Measurements from ENCODE around the gene ZNF19. TPM values are rescaled to one million over a fixed set of nuclear protein-coding genes. Genes with fewer than 3 reads are reported as not detected.

Gene ZNF19
- polyA plus RNA-seq, 2 of the 4 experiments (the other 2 are of a cell fraction) = 2.4 to 3.9 TPM

DNA sequence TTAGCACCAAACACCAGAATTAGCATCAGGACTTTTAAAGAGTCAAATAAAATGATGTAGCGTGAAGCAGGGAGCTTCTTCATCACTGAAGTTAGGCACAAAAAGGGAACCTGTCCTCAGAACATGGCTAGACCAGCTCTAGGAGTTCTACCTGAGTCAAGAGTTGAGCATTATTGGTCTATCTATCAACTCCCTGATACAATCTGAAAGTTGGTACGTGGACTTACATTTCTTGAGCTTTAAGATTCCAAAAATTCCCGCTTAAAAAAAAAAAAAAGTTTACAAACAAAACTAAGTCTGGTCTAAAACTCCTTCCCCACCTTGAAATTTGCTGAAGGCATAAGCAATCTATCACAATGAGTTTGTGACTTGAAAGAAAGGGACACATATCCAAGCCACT lies 59.5 kb downstream of the ZNF19 start:
- no peak for DNase-seq (ENCODE audit: low read depth in 1 of 2, low spot score in 1 of 2)
- peaks cover 14% of the 10 kb centered on the region; the same call in 2 of the 3 replicates for H3K9me3 ChIP-seq
- H3K4me2 ChIP-seq = no peak overlapping the region
- ChIA-PET POLR2A (interaction anchor here (1.4 kb wide), 1 partner anchor 33 kb away, joined by 4 read pairs; the partner anchor contains the start of gene ZNF23), CTCF (interaction anchor here (1.0 to 2.5 kb wide), 6 partner anchors 10 to 181 kb away, joined by 3 to 18 read pairs (median 4); partner anchors contain the start of gene CALB2)
- no peak overlapping the region for H3K4me3 ChIP-seq
- H3K27ac ChIP-seq = no peak overlapping the region
- WGBS (ENCODE audit: missing lambda C conversion rate) = 20% methylated on average over 3 of the region's 3 CpGs
- peaks cover 5% of the 10 kb centered on the region; the same call in 1 of the 3 replicates for H3K4me1 ChIP-seq
- ATAC-seq = no peak
- TF ChIP-seq EHF (CRISPR knock-in tag; IDR thresholded peaks at IDR 0.05) (no peak), ZNF302 (CRISPR knock-in tag; IDR thresholded peaks at IDR 0.05) (no peak), MAZ (IDR thresholded peaks at IDR 0.05; ENCODE audit: borderline replicate concordance, low read depth, low read length) (no peak), FOXS1 (CRISPR knock-in tag; IDR thresholded peaks at IDR 0.05) (no peak), CEBPB (IDR thresholded peaks at IDR 0.05) (no peak), RNF2 (IDR thresholded peaks at IDR 0.05; ENCODE audit: borderline replicate concordance, low read depth) (no peak), KDM5A (IDR thresholded peaks at IDR 0.05) (no peak), POLR2A (IDR thresholded peaks at IDR 0.05; ENCODE audit: low read length) (no peak), KDM1A (IDR thresholded peaks at IDR 0.05; ENCODE audit: low read depth) (no peak), HEYL (CRISPR knock-in tag; IDR thresholded peaks at IDR 0.05) (no peak), EP300 (IDR thresholded peaks at IDR 0.05) (no peak)
- TF ChIP-seq, protein P1, sequence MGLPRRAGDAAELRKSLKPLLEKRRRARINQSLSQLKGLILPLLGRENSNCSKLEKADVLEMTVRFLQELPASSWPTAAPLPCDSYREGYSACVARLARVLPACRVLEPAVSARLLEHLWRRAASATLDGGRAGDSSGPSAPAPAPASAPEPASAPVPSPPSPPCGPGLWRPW (IDR thresholded peaks at IDR 0.05) = no peak
- TF ChIP-seq, protein P2, sequence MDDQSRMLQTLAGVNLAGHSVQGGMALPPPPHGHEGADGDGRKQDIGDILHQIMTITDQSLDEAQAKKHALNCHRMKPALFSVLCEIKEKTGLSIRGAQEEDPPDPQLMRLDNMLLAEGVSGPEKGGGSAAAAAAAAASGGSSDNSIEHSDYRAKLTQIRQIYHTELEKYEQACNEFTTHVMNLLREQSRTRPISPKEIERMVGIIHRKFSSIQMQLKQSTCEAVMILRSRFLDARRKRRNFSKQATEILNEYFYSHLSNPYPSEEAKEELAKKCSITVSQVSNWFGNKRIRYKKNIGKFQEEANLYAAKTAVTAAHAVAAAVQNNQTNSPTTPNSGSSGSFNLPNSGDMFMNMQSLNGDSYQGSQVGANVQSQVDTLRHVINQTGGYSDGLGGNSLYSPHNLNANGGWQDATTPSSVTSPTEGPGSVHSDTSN (IDR thresholded peaks at IDR 0.05) = no peak
- TF ChIP-seq, protein P3, sequence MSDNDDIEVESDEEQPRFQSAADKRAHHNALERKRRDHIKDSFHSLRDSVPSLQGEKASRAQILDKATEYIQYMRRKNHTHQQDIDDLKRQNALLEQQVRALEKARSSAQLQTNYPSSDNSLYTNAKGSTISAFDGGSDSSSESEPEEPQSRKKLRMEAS (IDR thresholded peaks at IDR 0.05) = no peak
- TF ChIP-seq, protein P4, sequence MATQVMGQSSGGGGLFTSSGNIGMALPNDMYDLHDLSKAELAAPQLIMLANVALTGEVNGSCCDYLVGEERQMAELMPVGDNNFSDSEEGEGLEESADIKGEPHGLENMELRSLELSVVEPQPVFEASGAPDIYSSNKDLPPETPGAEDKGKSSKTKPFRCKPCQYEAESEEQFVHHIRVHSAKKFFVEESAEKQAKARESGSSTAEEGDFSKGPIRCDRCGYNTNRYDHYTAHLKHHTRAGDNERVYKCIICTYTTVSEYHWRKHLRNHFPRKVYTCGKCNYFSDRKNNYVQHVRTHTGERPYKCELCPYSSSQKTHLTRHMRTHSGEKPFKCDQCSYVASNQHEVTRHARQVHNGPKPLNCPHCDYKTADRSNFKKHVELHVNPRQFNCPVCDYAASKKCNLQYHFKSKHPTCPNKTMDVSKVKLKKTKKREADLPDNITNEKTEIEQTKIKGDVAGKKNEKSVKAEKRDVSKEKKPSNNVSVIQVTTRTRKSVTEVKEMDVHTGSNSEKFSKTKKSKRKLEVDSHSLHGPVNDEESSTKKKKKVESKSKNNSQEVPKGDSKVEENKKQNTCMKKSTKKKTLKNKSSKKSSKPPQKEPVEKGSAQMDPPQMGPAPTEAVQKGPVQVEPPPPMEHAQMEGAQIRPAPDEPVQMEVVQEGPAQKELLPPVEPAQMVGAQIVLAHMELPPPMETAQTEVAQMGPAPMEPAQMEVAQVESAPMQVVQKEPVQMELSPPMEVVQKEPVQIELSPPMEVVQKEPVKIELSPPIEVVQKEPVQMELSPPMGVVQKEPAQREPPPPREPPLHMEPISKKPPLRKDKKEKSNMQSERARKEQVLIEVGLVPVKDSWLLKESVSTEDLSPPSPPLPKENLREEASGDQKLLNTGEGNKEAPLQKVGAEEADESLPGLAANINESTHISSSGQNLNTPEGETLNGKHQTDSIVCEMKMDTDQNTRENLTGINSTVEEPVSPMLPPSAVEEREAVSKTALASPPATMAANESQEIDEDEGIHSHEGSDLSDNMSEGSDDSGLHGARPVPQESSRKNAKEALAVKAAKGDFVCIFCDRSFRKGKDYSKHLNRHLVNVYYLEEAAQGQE (IDR thresholded peaks at IDR 0.05) = no peak
- TF ChIP-seq, protein P5, sequence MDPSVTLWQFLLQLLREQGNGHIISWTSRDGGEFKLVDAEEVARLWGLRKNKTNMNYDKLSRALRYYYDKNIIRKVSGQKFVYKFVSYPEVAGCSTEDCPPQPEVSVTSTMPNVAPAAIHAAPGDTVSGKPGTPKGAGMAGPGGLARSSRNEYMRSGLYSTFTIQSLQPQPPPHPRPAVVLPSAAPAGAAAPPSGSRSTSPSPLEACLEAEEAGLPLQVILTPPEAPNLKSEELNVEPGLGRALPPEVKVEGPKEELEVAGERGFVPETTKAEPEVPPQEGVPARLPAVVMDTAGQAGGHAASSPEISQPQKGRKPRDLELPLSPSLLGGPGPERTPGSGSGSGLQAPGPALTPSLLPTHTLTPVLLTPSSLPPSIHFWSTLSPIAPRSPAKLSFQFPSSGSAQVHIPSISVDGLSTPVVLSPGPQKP (IDR thresholded peaks at IDR 0.05; ENCODE audit: low read depth, low read length) = no peak
- FAIRE-seq = no peak

GRCh38 chr16:71428883-71429282 lies 60.2 kb downstream of the ZNF19 start:
- no peak overlapping the region for H3K27ac ChIP-seq
- no peak overlapping the region for H3K4me2 ChIP-seq
- DNase-seq (ENCODE audit: low read depth in 1 of 2, low spot score in 1 of 2) = no peak
- 47% methylated on average over 2 of the region's 2 CpGs for WGBS (ENCODE audit: missing lambda C conversion rate)
- no peak for ATAC-seq
- TF ChIP-seq HOXB13 (CRISPR knock-in tag; IDR thresholded peaks at IDR 0.05; ENCODE audit: low read depth) (no peak), FOSB (CRISPR knock-in tag; IDR thresholded peaks at IDR 0.05) (no peak), ESRRA (IDR thresholded peaks at IDR 0.05; ENCODE audit: borderline replicate concordance, low read length) (no peak), RFX5 (IDR thresholded peaks at IDR 0.05) (no peak), HDAC2 (IDR thresholded peaks at IDR 0.05) (no peak), EHF (CRISPR knock-in tag; IDR thresholded peaks at IDR 0.05) (no peak), NR3C1 (IDR thresholded peaks at IDR 0.05) (no peak), CEBPB (IDR thresholded peaks at IDR 0.05) (no peak), ZSCAN20 (CRISPR knock-in tag; IDR thresholded peaks at IDR 0.05) (no peak)
- TF ChIP-seq, protein P6, sequence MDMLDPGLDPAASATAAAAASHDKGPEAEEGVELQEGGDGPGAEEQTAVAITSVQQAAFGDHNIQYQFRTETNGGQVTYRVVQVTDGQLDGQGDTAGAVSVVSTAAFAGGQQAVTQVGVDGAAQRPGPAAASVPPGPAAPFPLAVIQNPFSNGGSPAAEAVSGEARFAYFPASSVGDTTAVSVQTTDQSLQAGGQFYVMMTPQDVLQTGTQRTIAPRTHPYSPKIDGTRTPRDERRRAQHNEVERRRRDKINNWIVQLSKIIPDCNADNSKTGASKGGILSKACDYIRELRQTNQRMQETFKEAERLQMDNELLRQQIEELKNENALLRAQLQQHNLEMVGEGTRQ (IDR thresholded peaks at IDR 0.05) = no peak
- H3K4me1 ChIP-seq = peaks cover 5% of the 10 kb centered on the region; the same call in 1 of the 3 replicates
- no peak overlapping the region for H3K4me3 ChIP-seq
- FAIRE-seq = no peak
- peaks cover 14% of the 10 kb centered on the region; the same call in 2 of the 3 replicates for H3K9me3 ChIP-seq
- POLR2A ChIA-PET = interaction anchor here (1.4 kb wide), 1 partner anchor 33 kb away, joined by 4 read pairs; the partner anchor contains the start of gene ZNF23
- CTCF ChIA-PET = interaction anchor here (1.0 to 2.5 kb wide), 6 partner anchors 11 to 182 kb away, joined by 3 to 18 read pairs (median 4); partner anchors contain the start of gene CALB2
